Gastroesophageal sphincter (tissue), 4 donors: ENCODE data around the gene AUTS2. TPM values are rescaled to one million over a fixed set of nuclear protein-coding genes. Genes with fewer than 3 reads are reported as not detected.

ENCODE experiments used
- ATAC-seq: fragments of 150-250 bp; one replicate; pipeline ENCODE4 v1.9.1; 2016; ENCODE audit warnings: mild to moderate bottlenecking, moderate library complexity
- H3K27ac ChIP-seq, 4 donors: fragments of 200-600 bp; sonication (generic) in 3 of 4; 1 replicate in 3 of 4; 2 replicates in 1 of 4; pipeline ENCODE4 v1.5.1; 2016 to 2019
- H3K27me3 ChIP-seq: fragments of 200-600 bp; sonication (generic); one replicate; pipeline ENCODE4 v1.5.1; 2019
- H3K36me3 ChIP-seq, 2 donors: fragments of 200-600 bp; sonication (generic); one replicate each; pipeline ENCODE4 v1.5.1; 2019; ENCODE audit warnings: control low read depth in 1 of 2
- H3K4me1 ChIP-seq, 3 donors: fragments of 200-600 bp; sonication (generic); 1 replicate in 2 of 3; 2 replicates in 1 of 3; pipeline ENCODE4 v1.5.1; 2016 to 2019; ENCODE audit warnings: control low read depth in 2 of 3
- H3K4me3 ChIP-seq, 2 donors: fragments of 200-600 bp; sonication (generic); one replicate each; pipeline ENCODE4 v1.5.1; 2019; ENCODE audit warnings: mild to moderate bottlenecking in 1 of 2, moderate library complexity in 1 of 2
- H3K9me3 ChIP-seq, 3 donors: fragments of 200-600 bp; sonication (generic); one replicate each; pipeline ENCODE4 v1.5.1; 2017 to 2019; ENCODE audit warnings: control low read depth in 2 of 3
- CTCF ChIP-seq, 4 experiments: fragments of 200-600 bp in 2 of 4; fragments of 450-650 bp in 2 of 4; sonication (generic) in 1 of 4; IDR thresholded peaks; one replicate each; pipeline ENCODE4 v1.5.1; 2017 to 2019; ENCODE audit warnings: antibody characterized with exemption in 4 of 4, mild to moderate bottlenecking in 2 of 4, moderate library complexity in 2 of 4
- EP300 ChIP-seq: sonication (generic); formaldehyde crosslinking; IDR thresholded peaks from one replicate; pipeline ENCODE4 v1.6.1; 2017; ENCODE audit warnings: antibody characterized with exemption, mild to moderate bottlenecking
- POLR2A ChIP-seq, 2 donors: fragments of 450-650 bp; IDR thresholded peaks; one replicate each; pipeline ENCODE4 v1.6.1; 2017; ENCODE audit warnings: antibody characterized with exemption in 2 of 2, mild to moderate bottlenecking in 2 of 2, moderate library complexity in 1 of 2
- POLR2AphosphoS5 ChIP-seq: sonication (generic); formaldehyde crosslinking; IDR thresholded peaks from one replicate; pipeline ENCODE4 v1.6.1; 2017; ENCODE audit warnings: antibody characterized with exemption
- WGBS, 2 donors: methylation state at CpG; one replicate each; pipeline ENCODE4 v1.1.5; 2018; ENCODE audit warnings: low coverage in 1 of 2; 5-methylcytosine and 5-hydroxymethylcytosine counted together
- total RNA-seq, 4 donors: library from RNA; depleted of rRNA; stranded (reverse); fragments of >200 nt; gene quantifications; one replicate each; pipeline ENCODE4 v1.1.0, GENCODE V29; 2016

Gene AUTS2
- total RNA-seq, 4 donors from 2014 or later = 12.2 to 48.7 (median 44.1) TPM

GRCh38 chr7:70654146-70654545 is 1055.9 kb downstream of the AUTS2 start:
- H3K4me1 ChIP-seq = peaks cover 0 to 17% (median 0%) of the 10 kb centered on the region in 3 donors
- no peaks in the 10 kb centered on the region for H3K27me3 ChIP-seq
- ATAC-seq = no peak
- no peaks in the 10 kb centered on the region for H3K36me3 ChIP-seq
- 85 to 95% methylated on average over 3 of the region's 3 CpGs for WGBS, 2 donors
- H3K4me3 ChIP-seq = no peak overlapping the region
- TF ChIP-seq CTCF (IDR thresholded peaks at IDR 0.05) (no peak), POLR2A (IDR thresholded peaks at IDR 0.05) (no peak), EP300 (no peak), POLR2AphosphoS5 (no peak)
- H3K27ac ChIP-seq = no peak overlapping the region
- no peaks in the 10 kb centered on the region for H3K9me3 ChIP-seq

- no peak for ATAC-seq
- no peaks in the 10 kb centered on the region for H3K9me3 ChIP-seq
- no peaks in the 10 kb centered on the region for H3K36me3 ChIP-seq
- H3K27ac ChIP-seq = no peak overlapping the region
- peaks cover 0 to 17% (median 0%) of the 10 kb centered on the region in 3 donors for H3K4me1 ChIP-seq
- H3K4me3 ChIP-seq = no peak overlapping the region
- no peaks in the 10 kb centered on the region for H3K27me3 ChIP-seq
- TF ChIP-seq POLR2AphosphoS5 = peak; percentile 43
- no peak for TF ChIP-seq EP300
- WGBS, 2 donors = 52 to 66% methylated on average over 4 of the region's 5 CpGs
These were observed 1056.7 kb downstream of the AUTS2 start for GRCh38 chr7:70654979-70655378.

- no peak overlapping the region for H3K27ac ChIP-seq
- no peaks in the 10 kb centered on the region for H3K9me3 ChIP-seq
- no peak for ATAC-seq
- TF ChIP-seq POLR2A (IDR thresholded peaks at IDR 0.05) (no peak), CTCF (IDR thresholded peaks at IDR 0.05) (no peak), POLR2AphosphoS5 (no peak), EP300 (no peak)
- H3K36me3 ChIP-seq = no peaks in the 10 kb centered on the region
- H3K4me1 ChIP-seq = peaks cover 0 to 17% (median 0%) of the 10 kb centered on the region in 3 donors
- no peak overlapping the region for H3K4me3 ChIP-seq
- WGBS, 2 donors = 55 to 80% methylated on average over 2 to 3 of the region's 3 CpGs
- no peaks in the 10 kb centered on the region for H3K27me3 ChIP-seq
These were observed 1057.4 kb downstream of the AUTS2 start for GRCh38 chr7:70655694-70656093.

GRCh38 chr7:70657571-70657970 is 1059.3 kb downstream of the AUTS2 start:
- Histone ChIP-seq H3K9me3 (no peaks in the 10 kb centered on the region), H3K27me3 (no peaks in the 10 kb centered on the region), H3K4me3 (no peak overlapping the region), H3K36me3 (no peaks in the 10 kb centered on the region), H3K4me1 (peaks cover 0 to 17% (median 0%) of the 10 kb centered on the region in 3 donors), H3K27ac (no peak overlapping the region)
- WGBS, 2 donors = 84 to 100% methylated on average over 2 to 5 of the region's 5 CpGs
- TF ChIP-seq POLR2AphosphoS5 (no peak), POLR2A (IDR thresholded peaks at IDR 0.05) (no peak), EP300 (no peak), CTCF (IDR thresholded peaks at IDR 0.05) (no peak)
- no peak for ATAC-seq

GRCh38 chr7:70657989-70658632 is 1059.8 kb downstream of the AUTS2 start:
- Histone ChIP-seq H3K4me3 (no peak overlapping the region), H3K27ac (no peak overlapping the region), H3K4me1 (peaks cover 0 to 17% (median 0%) of the 10 kb centered on the region in 3 donors), H3K36me3 (no peaks in the 10 kb centered on the region), H3K9me3 (no peaks in the 10 kb centered on the region), H3K27me3 (no peaks in the 10 kb centered on the region)
- no peak for ATAC-seq
- TF ChIP-seq POLR2AphosphoS5 (no peak), POLR2A (IDR thresholded peaks at IDR 0.05) (no peak), EP300 (no peak), CTCF (IDR thresholded peaks at IDR 0.05) (no peak)
- WGBS, 2 donors = 90 to 93% methylated on average over 2 to 6 of the region's 9 CpGs
